ENCODE measurements around the gene OTOA.

GRCh38 chr16:21622545-21622944 is 41.2 kb upstream of the OTOA start:
- TF ChIP-seq CTCF (CRISPR knock-in tag; IDR thresholded peaks at IDR 0.05) (no peak), ZBTB33 (CRISPR knock-in tag; IDR thresholded peaks at IDR 0.05) (no peak), ATF6 (CRISPR knock-in tag; conservative IDR thresholded peaks at IDR 0.05) (no peak), CBX2 (IDR thresholded peaks at IDR 0.05; ENCODE audit: low read depth, low read length) (no peak), CBX2 (CRISPR knock-in tag; IDR thresholded peaks at IDR 0.05; ENCODE audit: low read depth) (no peak), ZSCAN5A (CRISPR knock-in tag; IDR thresholded peaks at IDR 0.05; ENCODE audit: borderline replicate concordance) (no peak), ZNF280D (CRISPR knock-in tag; IDR thresholded peaks at IDR 0.05) (no peak), GLI4 (CRISPR knock-in tag; IDR thresholded peaks at IDR 0.05; ENCODE audit: borderline replicate concordance) (no peak), HES4 (CRISPR knock-in tag; IDR thresholded peaks at IDR 0.05; ENCODE audit: borderline replicate concordance) (no peak)
